Endothelial cell of hepatic sinusoid (primary cell): ENCODE results near the gene PSMD13.
"Not testable (repeated sequence)": the region's sequence is repeated elsewhere in the genome, so short reads cannot be mapped to it uniquely, and the experiment has no call there.

Source experiments
- in situ Hi-C: cut with HindIII; loops from 2 replicates; pipeline ENCODE4 v1.10.0; 2017; ENCODE audit warnings: low sequenced_read_pairs

The PSMD13 gene

GRCh38 chr11:216081-216974, 20.4 kb upstream of the PSMD13 start:
- in situ Hi-C loops, result no loop called here

- in situ Hi-C loops, result no loop called here
These were observed 19.1 kb upstream of the PSMD13 start for GRCh38 chr11:217704-218103.

GRCh38 chr11:218815-219593, 17.8 kb upstream of the PSMD13 start:
- in situ Hi-C loops, result no loop called here

- in situ Hi-C loops, result not testable (repeated sequence)
These were observed 16.0 kb upstream of the PSMD13 start for GRCh38 chr11:220641-221215.

GRCh38 chr11:221539-221938, 15.2 kb upstream of the PSMD13 start:
- in situ Hi-C loops, result no loop called here

GRCh38 chr11:221998-222789, 14.6 kb upstream of the PSMD13 start:
- in situ Hi-C loops, result no loop called here

GRCh38 chr11:223026-223789, 13.6 kb upstream of the PSMD13 start:
- in situ Hi-C loops, result no loop called here

- in situ Hi-C loops, result no loop called here
These were observed 12.9 kb upstream of the PSMD13 start for GRCh38 chr11:223884-224283.

- in situ Hi-C loops, result no loop called here
These were observed 12.4 kb upstream of the PSMD13 start for GRCh38 chr11:224424-224823.

- in situ Hi-C loops, result no loop called here
These were observed 10.9 kb upstream of the PSMD13 start for GRCh38 chr11:225734-226453.

GRCh38 chr11:227824-228379, 8.9 kb upstream of the PSMD13 start:
- in situ Hi-C loops, result no loop called here

- in situ Hi-C loops, result no loop called here
These were observed 6.3 kb upstream of the PSMD13 start for GRCh38 chr11:230431-230830.

GRCh38 chr11:232783-233565, 3.8 kb upstream of the PSMD13 start:
- in situ Hi-C loops, result no loop called here

- in situ Hi-C loops, result no loop called here
These were observed 1.6 kb upstream of the PSMD13 start for GRCh38 chr11:235180-235579.

GRCh38 chr11:235609-235996, 1.2 kb upstream of the PSMD13 start:
- in situ Hi-C loops, result no loop called here

- in situ Hi-C loops, result no loop called here
These were observed 591 bp upstream of the PSMD13 start, which contains the start of gene SIRT3 for GRCh38 chr11:235997-236773. Gene SIRT3, minus strand, starts transcription at chr11:236342. Its CDS starts 14 bp downstream, at chr11:236328.

GRCh38 chr11:238346-238745, 1.6 kb downstream of the PSMD13 start:
- in situ Hi-C loops, result not testable (repeated sequence)

GRCh38 chr11:240315-240714, 3.5 kb downstream of the PSMD13 start:
- in situ Hi-C loops, result no loop called here
